GM12874 (cell line): ENCODE data around the gene RPSA.

ENCODE experiments used
- CTCF ChIP-seq: IDR thresholded peaks from 2 replicates; pipeline ENCODE4 v1.5.1; 2011; ENCODE audit warnings: low read depth, mild to moderate bottlenecking, control low read depth, low read length, moderate library complexity; ENCODE audit not compliant: insufficient read depth

Gene RPSA

DNA sequence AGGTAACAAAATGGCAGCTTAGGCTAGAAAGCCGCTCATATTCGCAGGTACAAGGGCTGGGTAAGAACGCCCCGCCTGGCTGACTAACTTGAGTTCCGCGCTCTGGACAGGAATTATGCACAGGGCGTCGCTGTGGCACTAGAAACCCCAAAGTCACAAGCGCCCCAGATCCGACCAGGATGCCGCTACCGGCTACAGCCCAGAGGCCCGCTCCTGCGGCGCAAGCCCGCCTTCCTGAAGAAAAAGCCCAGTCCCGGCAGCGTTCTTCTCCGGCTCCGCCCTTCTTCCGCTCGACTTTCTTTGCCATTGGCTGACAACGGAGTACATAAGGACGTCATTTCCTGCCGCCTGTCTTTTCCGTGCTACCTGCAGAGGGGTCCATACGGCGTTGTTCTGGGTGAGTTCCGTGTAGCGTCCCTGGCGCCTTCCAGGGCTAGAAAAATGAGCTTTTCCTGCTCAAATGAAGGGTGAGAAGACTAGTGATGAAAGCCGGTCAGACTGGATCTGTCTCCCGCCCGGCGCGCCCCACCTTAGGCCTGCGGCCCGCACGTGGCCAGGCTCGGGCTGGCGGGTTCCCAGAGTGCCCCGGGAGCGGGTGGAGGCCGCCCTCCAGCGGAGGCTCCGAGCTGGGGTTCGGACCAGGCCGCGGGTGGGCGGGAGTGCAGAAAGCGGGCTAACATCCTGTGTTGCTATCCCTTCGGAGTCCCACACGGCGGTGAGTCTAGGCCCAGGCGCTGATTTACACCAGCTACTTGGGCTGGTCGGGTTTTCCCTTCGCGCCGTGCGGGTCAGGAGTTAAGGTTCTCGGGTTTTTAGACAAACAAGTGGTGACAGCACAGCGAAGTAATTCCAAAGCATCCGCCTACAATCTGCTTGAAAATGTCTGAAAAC is at the start of gene RPSA:
RPSA (plus strand) TSS at position 353 of the 891 bp plus-strand sequence. CDS start 934 bp downstream, outside the sequence.
- peak; percentile 60 for TF ChIP-seq CTCF

GRCh38 chr3:39358333-39358732 is 48.2 kb upstream of the RPSA start:
- TF ChIP-seq CTCF = no peak

DNA sequence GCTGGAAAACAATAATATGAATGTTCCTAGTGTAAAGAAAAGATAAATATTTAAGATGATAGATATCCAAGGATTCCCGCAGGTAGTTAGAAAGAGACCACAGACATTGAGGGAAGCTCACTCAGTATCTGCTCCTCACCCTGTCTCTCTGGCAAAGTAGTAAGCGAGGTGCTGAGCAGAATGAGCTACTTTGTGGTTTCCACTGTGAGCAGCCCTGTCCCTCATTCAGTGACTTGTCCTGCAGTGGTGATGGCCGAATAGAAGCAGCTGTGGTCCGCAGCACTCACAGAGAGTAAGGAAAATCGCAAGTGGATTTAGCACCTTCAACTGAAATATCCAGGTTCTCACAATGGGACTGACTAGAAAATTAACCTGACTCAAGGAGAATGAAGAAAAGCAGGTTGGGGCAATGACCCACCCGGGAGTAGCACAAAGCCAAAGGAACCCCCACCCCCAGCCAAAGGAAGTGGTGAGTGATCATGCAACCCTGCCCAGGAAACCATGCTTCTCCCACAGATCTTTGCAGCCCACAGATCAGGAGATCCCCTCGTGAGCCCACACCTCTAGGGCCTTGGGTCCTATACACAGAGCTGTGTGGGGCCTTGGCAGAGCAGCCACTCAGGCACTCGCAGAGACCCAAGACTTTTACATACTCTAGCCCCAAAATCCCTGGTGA is 45.1 kb upstream of the RPSA start:
- no peak for TF ChIP-seq CTCF

GRCh38 chr3:39362192-39362591 is 44.3 kb upstream of the RPSA start:
- TF ChIP-seq CTCF = no peak

DNA sequence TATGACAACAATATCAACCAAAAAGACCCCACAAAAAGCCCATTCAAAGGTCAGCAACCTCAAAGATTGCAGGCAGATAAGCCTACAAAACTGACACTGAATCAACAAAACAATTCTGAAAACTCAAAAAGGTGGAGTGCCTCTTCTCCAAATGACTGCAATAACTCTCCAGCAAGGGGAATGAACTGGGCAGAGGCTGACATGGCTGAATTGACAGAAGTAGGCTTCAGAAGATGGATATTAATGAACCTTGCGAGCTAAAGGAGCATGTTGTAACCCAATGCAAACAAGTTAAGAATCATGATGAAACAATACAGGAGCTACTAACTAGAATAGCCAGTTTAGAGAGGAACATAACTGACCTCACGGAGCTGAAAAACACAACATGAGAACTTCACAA is 43.7 kb upstream of the RPSA start:
- TF ChIP-seq CTCF = no peak

- no peak for TF ChIP-seq CTCF
Observed at GRCh38 chr3:39372833-39373232, 33.7 kb upstream of the RPSA start.

DNA sequence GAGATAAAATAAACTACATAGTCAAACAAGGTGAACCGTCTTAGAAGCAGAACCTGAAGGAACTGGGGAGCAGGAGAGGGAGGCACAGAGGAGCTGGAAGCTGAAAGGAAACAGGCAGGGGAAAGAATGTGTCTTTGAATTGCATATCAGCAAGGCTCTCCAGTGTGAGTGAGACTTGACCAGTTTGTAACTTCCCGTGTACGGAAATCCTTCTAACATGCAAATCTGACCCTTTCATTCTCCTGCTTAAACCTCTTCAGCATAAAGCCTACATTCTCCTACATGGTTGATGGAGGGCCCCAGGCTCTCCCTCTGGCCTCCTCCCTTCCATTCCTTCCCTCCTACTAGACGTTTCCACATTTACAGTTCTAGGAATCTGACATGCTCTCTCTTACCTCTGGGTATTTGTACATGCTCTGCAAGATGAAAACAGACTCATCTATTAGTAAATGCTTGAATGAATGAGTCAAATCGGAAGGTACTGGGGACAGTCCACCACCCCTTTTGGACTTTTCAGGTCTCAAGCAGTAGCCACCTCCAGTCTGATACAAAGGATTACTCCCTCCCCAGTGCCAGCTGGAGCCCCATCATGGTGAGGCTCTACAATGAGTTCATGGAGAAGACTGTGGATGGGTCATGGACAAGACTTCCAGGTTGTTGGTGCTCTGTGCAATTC is 29.4 kb upstream of the RPSA start:
- TF ChIP-seq CTCF = no peak
